Measurements from ENCODE around the gene LMNA. TPM values are rescaled to one million over a fixed set of nuclear protein-coding genes. Genes with fewer than 3 reads are reported as not detected.

LMNA gene
- total RNA-seq, 1 donor from 2014 or later, result 358 TPM

GRCh38 chr1:156151093-156151688, 36.7 kb downstream of the LMNA start:
- TF ChIP-seq CTCF (conservative IDR thresholded peaks at IDR 0.05; ENCODE audit: low read depth, low read length), result no peak
- no peak overlapping the region for H3K4me3 ChIP-seq (ENCODE audit: low read depth, low read length)
- no peak for DNase-seq (ENCODE audit: low read depth)

DNA sequence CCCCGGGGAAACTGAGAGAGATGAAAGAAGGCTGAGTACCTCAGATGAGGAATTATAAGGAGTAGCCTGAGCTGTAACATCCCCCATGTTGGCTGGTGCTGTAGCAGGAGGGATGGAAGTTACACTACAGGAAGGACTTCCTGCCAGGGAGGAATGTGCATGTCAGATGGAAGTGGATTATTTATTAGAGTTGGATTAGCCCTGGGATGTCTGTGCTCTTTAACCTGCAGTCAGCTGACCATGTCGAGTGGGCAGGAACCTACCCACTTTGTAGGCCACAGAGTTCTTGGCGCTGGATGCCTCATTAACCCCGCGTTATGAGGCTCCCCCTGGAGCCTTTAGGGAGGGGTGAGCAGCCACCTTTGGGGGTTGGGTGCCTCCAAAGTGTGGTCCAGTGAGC, 38.1 kb downstream of the LMNA start:
- H3K4me3 ChIP-seq (ENCODE audit: low read depth, low read length), result no peak overlapping the region
- DNase-seq (ENCODE audit: low read depth), result peak; percentile 86
- TF ChIP-seq CTCF (conservative IDR thresholded peaks at IDR 0.05; ENCODE audit: low read depth, low read length), result peak; percentile 5

DNA sequence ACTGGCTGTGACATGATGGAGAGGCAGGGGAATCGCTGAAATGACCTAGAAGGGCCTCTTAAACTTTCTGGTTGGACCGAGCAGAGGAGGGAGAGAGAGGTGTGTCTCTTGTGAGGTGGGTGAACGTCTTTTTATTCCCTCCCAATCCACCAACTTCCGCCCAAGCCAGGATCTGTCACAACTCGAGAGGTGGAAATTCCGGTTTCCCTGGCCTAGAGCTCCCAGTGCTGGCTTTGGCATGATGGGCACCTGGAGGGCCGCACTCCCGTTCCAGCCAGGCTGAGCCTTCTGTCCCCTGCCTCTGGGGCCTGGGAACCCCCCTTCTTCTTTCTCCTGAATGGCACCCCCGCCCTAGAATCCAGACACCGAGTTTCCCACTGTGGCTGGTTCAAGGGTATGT, 38.9 kb downstream of the LMNA start, which contains the start of gene SEMA4A:
TSS of gene SEMA4A (plus strand) at position 224 of the 400 bp plus-strand sequence. CDS start 994 bp downstream, outside the sequence.
- no peak for DNase-seq (ENCODE audit: low read depth)
- TF ChIP-seq CTCF (conservative IDR thresholded peaks at IDR 0.05; ENCODE audit: low read depth, low read length), result no peak
- H3K4me3 ChIP-seq (ENCODE audit: low read depth, low read length), result peak within 1 kb of the TSS; percentile 26

- no peak for TF ChIP-seq CTCF (conservative IDR thresholded peaks at IDR 0.05; ENCODE audit: low read depth, low read length)
- no peak for DNase-seq (ENCODE audit: low read depth)
- peak overlapping the region; percentile 26 for H3K4me3 ChIP-seq (ENCODE audit: low read depth, low read length)
Measured at GRCh38 chr1:156154317-156154749, 39.8 kb downstream of the LMNA start.

- TF ChIP-seq CTCF (conservative IDR thresholded peaks at IDR 0.05; ENCODE audit: low read depth, low read length), result no peak
- peak overlapping the region; percentile 9 for H3K4me3 ChIP-seq (ENCODE audit: low read depth, low read length)
- DNase-seq (ENCODE audit: low read depth), result no peak
Measured at GRCh38 chr1:156155756-156156510, 41.4 kb downstream of the LMNA start.

DNA sequence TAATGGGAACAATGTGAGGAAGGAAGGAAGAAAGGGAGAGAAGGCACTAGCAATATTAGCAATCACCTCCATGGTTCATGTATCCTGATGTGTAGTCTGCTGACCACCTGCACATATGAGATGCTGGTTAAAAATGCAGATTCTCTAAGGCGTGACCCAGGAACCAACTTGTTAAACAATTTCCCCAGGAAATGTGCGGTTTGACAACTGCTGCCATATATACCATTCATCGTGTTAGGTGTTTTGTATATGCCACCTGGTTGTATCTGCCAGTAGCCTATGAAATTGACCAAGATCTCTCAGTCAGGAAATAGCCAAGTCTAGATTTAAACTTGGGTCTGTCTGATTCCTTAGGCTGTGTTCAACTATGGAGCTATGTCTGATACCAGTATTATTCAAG, 43.0 kb downstream of the LMNA start:
- no peak overlapping the region for H3K4me3 ChIP-seq (ENCODE audit: low read depth, low read length)
- TF ChIP-seq CTCF (conservative IDR thresholded peaks at IDR 0.05; ENCODE audit: low read depth, low read length), result no peak
- no peak for DNase-seq (ENCODE audit: low read depth)
